ENCODE data around the gene HCFC1R1. TPM values are rescaled to one million over a fixed set of nuclear protein-coding genes. Genes with fewer than 3 reads are reported as not detected.

HCFC1R1 gene
- total and polyA plus RNA-seq, 11 donors = 32.8 to 189 (median 54.6) TPM

DNA sequence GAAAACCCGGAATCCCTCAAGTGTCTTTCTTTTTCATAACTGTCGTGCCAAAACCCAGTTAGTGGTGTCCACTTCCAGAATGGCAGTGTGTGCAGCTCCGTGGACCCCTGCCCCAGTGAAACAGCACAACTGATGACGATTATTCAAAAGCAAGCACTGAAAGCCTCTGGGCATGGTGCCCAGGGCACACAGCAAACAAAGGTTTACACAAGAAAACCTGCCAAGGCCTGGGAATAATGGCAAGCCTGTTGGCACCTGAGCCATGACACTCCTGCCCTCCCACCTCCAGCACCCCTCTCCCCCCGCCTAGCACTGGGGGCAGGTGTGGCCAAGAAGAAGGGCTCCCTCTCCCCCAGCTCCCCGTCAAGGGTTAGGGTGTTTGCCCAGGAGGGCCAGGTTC, 46.3 kb downstream of the HCFC1R1 start:
- Histone ChIP-seq H3K4me1 (peaks cover 0 to 23% (median 12%) of the 10 kb centered on the region in 12 donors), H3K9me3 (no peaks in the 10 kb centered on the region), H3K4me3 (no peak overlapping the region), H3K36me3 (peaks cover 0 to 14% (median 0%) of the 10 kb centered on the region in 9 donors), H3K27ac (no peak overlapping the region), H3K27me3 (peaks cover 0 to 12% (median 4%) of the 10 kb centered on the region in 9 donors)
- TF ChIP-seq POLR2A (IDR thresholded peaks at IDR 0.05) = no peak
- TF ChIP-seq, protein P1, sequence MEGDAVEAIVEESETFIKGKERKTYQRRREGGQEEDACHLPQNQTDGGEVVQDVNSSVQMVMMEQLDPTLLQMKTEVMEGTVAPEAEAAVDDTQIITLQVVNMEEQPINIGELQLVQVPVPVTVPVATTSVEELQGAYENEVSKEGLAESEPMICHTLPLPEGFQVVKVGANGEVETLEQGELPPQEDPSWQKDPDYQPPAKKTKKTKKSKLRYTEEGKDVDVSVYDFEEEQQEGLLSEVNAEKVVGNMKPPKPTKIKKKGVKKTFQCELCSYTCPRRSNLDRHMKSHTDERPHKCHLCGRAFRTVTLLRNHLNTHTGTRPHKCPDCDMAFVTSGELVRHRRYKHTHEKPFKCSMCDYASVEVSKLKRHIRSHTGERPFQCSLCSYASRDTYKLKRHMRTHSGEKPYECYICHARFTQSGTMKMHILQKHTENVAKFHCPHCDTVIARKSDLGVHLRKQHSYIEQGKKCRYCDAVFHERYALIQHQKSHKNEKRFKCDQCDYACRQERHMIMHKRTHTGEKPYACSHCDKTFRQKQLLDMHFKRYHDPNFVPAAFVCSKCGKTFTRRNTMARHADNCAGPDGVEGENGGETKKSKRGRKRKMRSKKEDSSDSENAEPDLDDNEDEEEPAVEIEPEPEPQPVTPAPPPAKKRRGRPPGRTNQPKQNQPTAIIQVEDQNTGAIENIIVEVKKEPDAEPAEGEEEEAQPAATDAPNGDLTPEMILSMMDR (IDR thresholded peaks at IDR 0.05) = no peak
- ATAC-seq = no peak
- intact Hi-C loops (cut with DNase I) = no loop called here
- WGBS, 4 donors = 85 to 91% (median 90%) methylated on average over 4 to 6 of the region's 6 CpGs
- DNase-seq = no peak

DNA sequence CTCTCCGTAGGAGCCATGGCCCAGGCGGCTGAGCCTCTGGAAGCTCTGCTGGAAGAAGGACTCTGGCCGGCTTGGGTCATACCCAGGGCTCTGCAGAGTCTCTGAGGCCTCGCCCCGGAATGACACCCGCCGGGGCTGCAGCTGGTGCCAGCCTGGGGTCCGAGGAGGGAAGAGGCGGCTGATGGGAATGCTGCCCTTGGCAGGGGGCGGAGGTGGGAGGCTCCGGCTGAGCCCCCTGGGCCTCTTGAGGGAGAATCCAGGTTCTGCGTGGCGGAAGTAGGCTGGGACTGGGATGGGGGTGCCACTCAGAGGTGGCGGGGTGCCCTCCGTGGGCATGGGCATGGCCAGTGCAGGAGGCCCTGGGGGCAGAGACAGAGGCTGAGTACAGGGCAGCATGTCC, 47.1 kb downstream of the HCFC1R1 start:
- TF ChIP-seq POLR2A (IDR thresholded peaks at IDR 0.05) = no peak
- TF ChIP-seq, protein P1 (IDR thresholded peaks at IDR 0.05) = no peak
- intact Hi-C loops (cut with DNase I) = no loop called here
- ATAC-seq (no peak), DNase-seq (no peak)
- Histone ChIP-seq H3K36me3 (peaks cover 0 to 21% (median 0%) of the 10 kb centered on the region in 9 donors), H3K4me3 (no peak overlapping the region), H3K9me3 (no peaks in the 10 kb centered on the region), H3K27me3 (peaks cover 0 to 12% (median 4%) of the 10 kb centered on the region in 9 donors), H3K27ac (no peak overlapping the region), H3K4me1 (peaks cover 0 to 23% (median 12%) of the 10 kb centered on the region in 12 donors)
- WGBS, 4 donors = 91 to 98% (median 95%) methylated on average over 8 to 15 of the region's 15 CpGs

DNA sequence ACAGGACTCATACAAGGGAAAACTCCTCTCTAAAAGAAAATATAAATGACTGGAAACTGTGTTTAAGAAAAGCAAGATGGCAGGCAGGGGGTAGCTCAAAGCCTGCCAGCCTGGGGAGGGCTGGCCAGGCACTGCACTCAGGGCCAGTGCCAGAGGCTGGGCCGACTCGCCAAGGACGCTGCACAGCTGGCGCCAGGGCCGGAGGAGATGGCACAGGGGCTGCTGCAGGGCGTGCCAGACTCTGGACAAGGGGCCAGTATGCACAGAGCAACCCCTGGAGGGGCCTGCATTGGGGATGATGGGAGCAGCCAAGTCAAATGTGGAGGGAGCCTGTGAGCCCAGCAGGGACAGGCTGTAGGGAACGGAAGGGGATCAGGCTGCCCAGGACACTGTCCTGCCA, 47.5 kb downstream of the HCFC1R1 start:
- H3K36me3 ChIP-seq = peaks cover 0 to 21% (median 0%) of the 10 kb centered on the region in 9 donors
- H3K27me3 ChIP-seq = peaks cover 0 to 12% (median 4%) of the 10 kb centered on the region in 9 donors
- intact Hi-C loops (cut with DNase I) = no loop called here
- DNase-seq = no peak
- H3K4me1 ChIP-seq = peaks cover 0 to 22% (median 10%) of the 10 kb centered on the region in 12 donors
- no peak for TF ChIP-seq POLR2A (IDR thresholded peaks at IDR 0.05)
- TF ChIP-seq, protein P1 (IDR thresholded peaks at IDR 0.05) = no peak
- no peaks in the 10 kb centered on the region for H3K9me3 ChIP-seq
- no peak overlapping the region for H3K4me3 ChIP-seq
- no peak overlapping the region for H3K27ac ChIP-seq
- no peak for ATAC-seq
- WGBS, 4 donors = 94 to 96% (median 94%) methylated on average over 5 to 7 of the region's 7 CpGs

- DNase-seq = no peak
- no peak overlapping the region for H3K4me3 ChIP-seq
- ATAC-seq = no peak
- no peak for TF ChIP-seq POLR2A (IDR thresholded peaks at IDR 0.05)
- H3K4me1 ChIP-seq = peaks cover 0 to 22% (median 9%) of the 10 kb centered on the region in 12 donors
- no peaks in the 10 kb centered on the region for H3K9me3 ChIP-seq
- peaks cover 0 to 21% (median 0%) of the 10 kb centered on the region in 9 donors for H3K36me3 ChIP-seq
- peaks cover 0 to 12% (median 4%) of the 10 kb centered on the region in 9 donors for H3K27me3 ChIP-seq
- WGBS, 4 donors = 92 to 94% (median 93%) methylated on average over 17 to 28 of the region's 28 CpGs
- intact Hi-C loops (cut with DNase I) = no loop called here
- no peak overlapping the region for H3K27ac ChIP-seq
Measured at GRCh38 chr16:2975161-2975795, 48.5 kb downstream of the HCFC1R1 start.
